HEK293 (cell line): ENCODE data around the gene NSMCE3.

Source experiments
- CTCF ChIA-PET: fragments of 350-600 bp; formaldehyde crosslinking; extraction: SDS; loops from one replicate; lab custom pipeline; 2021; ENCODE audit warnings: antibody characterized with exemption; lab: Yijun Ruan, JAX
- POLR2A ChIA-PET: fragments of 300-600 bp; formaldehyde crosslinking; extraction: SDS; loops from one replicate; lab custom pipeline; 2020; ENCODE audit warnings: antibody characterized with exemption, inconsistent platforms; lab: Yijun Ruan, JAX
- H3K27ac ChIP-seq: fragments of 200-500 bp; sonication (Bioruptor generic); 2 replicates; pipeline ENCODE4 v1.5.1; 2014; ENCODE audit warnings: low read depth, low read length, control low read depth, inconsistent platforms; ENCODE audit errors: extremely low read depth
- H3K36me3 ChIP-seq, 2 experiments: fragments of 200-500 bp in 1 of 2; sonication (Bioruptor generic) in 1 of 2; 1 replicate in 1 of 2; 2 replicates in 1 of 2; pipeline ENCODE4 v1.5.1; 2014 to 2017; ENCODE audit warnings: inconsistent platforms in 2 of 2, low read length in 2 of 2; ENCODE audit not compliant: control insufficient read depth in 2 of 2, insufficient read depth in 1 of 2
- H3K4me1 ChIP-seq: fragments of 200-500 bp; sonication (Bioruptor generic); 2 replicates; pipeline ENCODE4 v1.5.1; 2014; ENCODE audit warnings: mild to moderate bottlenecking, low read length, inconsistent platforms; ENCODE audit not compliant: control insufficient read depth, insufficient read depth
- H3K4me3 ChIP-seq: 2 replicates; pipeline ENCODE4 v1.5.1; 2011; ENCODE audit warnings: low read depth, mild to moderate bottlenecking, control low read depth, low read length, moderate library complexity
- H3K9me3 ChIP-seq: fragments of 200-500 bp; sonication (Bioruptor generic); 2 replicates; pipeline ENCODE4 v1.5.1; 2014; ENCODE audit warnings: low read depth, low read length, inconsistent platforms; ENCODE audit not compliant: control insufficient read depth, insufficient read depth
- BCL11B ChIP-seq: fragments of 450-650 bp; formaldehyde crosslinking; IDR thresholded peaks from 2 replicates; pipeline ENCODE4 v1.5.1; 2016; ENCODE audit warnings: low read depth, missing biosample characterization, missing genetic modification characterization
- SALL2 ChIP-seq: fragments of 450-650 bp; formaldehyde crosslinking; IDR thresholded peaks from 2 replicates; pipeline ENCODE4 v1.5.0; 2017; ENCODE audit warnings: missing biosample characterization, mild to moderate bottlenecking, missing genetic modification characterization, borderline replicate concordance
- ZBTB17 ChIP-seq: fragments of 450-650 bp; formaldehyde crosslinking; IDR thresholded peaks from 2 replicates; pipeline ENCODE4 v1.5.1; 2016; ENCODE audit warnings: missing biosample characterization, missing genetic modification characterization
- ZFHX2 ChIP-seq: fragments of 450-650 bp; formaldehyde crosslinking; conservative IDR thresholded peaks from 2 replicates; pipeline ENCODE4 v1.5.1; 2016; ENCODE audit warnings: missing biosample characterization, missing genetic modification characterization
- ZNF112 ChIP-seq: fragments of 450-650 bp; formaldehyde crosslinking; IDR thresholded peaks from 2 replicates; pipeline ENCODE4 v1.5.0; 2017; ENCODE audit warnings: missing biosample characterization, missing genetic modification characterization
- ZNF121 ChIP-seq: fragments of 450-650 bp; formaldehyde crosslinking; IDR thresholded peaks from 2 replicates; pipeline ENCODE4 v1.5.1; 2016; ENCODE audit warnings: missing biosample characterization, missing genetic modification characterization
- ZNF155 ChIP-seq: fragments of 450-650 bp; formaldehyde crosslinking; IDR thresholded peaks from 2 replicates; pipeline ENCODE4 v1.5.1; 2016; ENCODE audit warnings: missing biosample characterization, missing genetic modification characterization
- ZNF157 ChIP-seq: fragments of 450-650 bp; formaldehyde crosslinking; IDR thresholded peaks from 2 replicates; pipeline ENCODE4 v1.5.1; 2016; ENCODE audit warnings: missing biosample characterization, missing genetic modification characterization
- ZNF175 ChIP-seq: fragments of 450-650 bp; formaldehyde crosslinking; IDR thresholded peaks from 2 replicates; pipeline ENCODE4 v1.5.1; 2016; ENCODE audit warnings: missing biosample characterization, missing genetic modification characterization
- ZNF214 ChIP-seq: fragments of 450-650 bp; formaldehyde crosslinking; IDR thresholded peaks from 2 replicates; pipeline ENCODE4 v1.5.1; 2017; ENCODE audit warnings: missing biosample characterization, mild to moderate bottlenecking, missing genetic modification characterization, borderline replicate concordance
- ZNF302 ChIP-seq: fragments of 450-650 bp; formaldehyde crosslinking; IDR thresholded peaks from 2 replicates; pipeline ENCODE4 v1.5.1; 2016; ENCODE audit warnings: missing biosample characterization, missing genetic modification characterization, low read depth
- ZNF341 ChIP-seq: fragments of 450-650 bp; formaldehyde crosslinking; IDR thresholded peaks from 2 replicates; pipeline ENCODE4; 2016; ENCODE audit warnings: low read depth, missing biosample characterization, missing genetic modification characterization
- ZNF423 ChIP-seq: fragments of 450-650 bp; formaldehyde crosslinking; IDR thresholded peaks from 2 replicates; pipeline ENCODE4 v1.5.1; 2016; ENCODE audit warnings: missing biosample characterization, missing genetic modification characterization
- ZNF530 ChIP-seq: fragments of 450-650 bp; formaldehyde crosslinking; IDR thresholded peaks from 2 replicates; pipeline ENCODE4 v1.5.1; 2016; ENCODE audit warnings: low read depth, missing biosample characterization, missing genetic modification characterization
- ZNF544 ChIP-seq: fragments of 450-650 bp; formaldehyde crosslinking; IDR thresholded peaks from 2 replicates; pipeline ENCODE4 v1.5.0; 2017; ENCODE audit warnings: missing biosample characterization, missing genetic modification characterization
- ZNF621 ChIP-seq: fragments of 450-650 bp; formaldehyde crosslinking; IDR thresholded peaks from 2 replicates; pipeline ENCODE4 v1.5.1; 2017; ENCODE audit warnings: missing biosample characterization, missing genetic modification characterization
- ZNF677 ChIP-seq: fragments of 450-650 bp; IDR thresholded peaks from 2 replicates; pipeline ENCODE4 v1.5.0; 2018; ENCODE audit warnings: missing biosample characterization, mild to moderate bottlenecking, missing genetic modification characterization, moderate library complexity
- ZNF837 ChIP-seq: fragments of 450-650 bp; formaldehyde crosslinking; IDR thresholded peaks from 2 replicates; pipeline ENCODE4 v1.5.1; 2016; ENCODE audit warnings: missing biosample characterization, missing genetic modification characterization
- ZSCAN30 ChIP-seq: fragments of 450-650 bp; IDR thresholded peaks from 2 replicates; pipeline ENCODE4 v1.5.1; 2018; ENCODE audit warnings: missing biosample characterization, mild to moderate bottlenecking, missing genetic modification characterization, moderate library complexity
- TF ChIP-seq, protein P1 (sequence below): fragments of 450-650 bp; formaldehyde crosslinking; IDR thresholded peaks from 2 replicates; pipeline ENCODE4 v1.5.1; 2016; ENCODE audit warnings: missing biosample characterization, missing genetic modification characterization, borderline replicate concordance

Gene NSMCE3

GRCh38 chr15:29222129-29222853 lies 47.3 kb downstream of the NSMCE3 start (continued):
- TF ChIP-seq, protein P1, sequence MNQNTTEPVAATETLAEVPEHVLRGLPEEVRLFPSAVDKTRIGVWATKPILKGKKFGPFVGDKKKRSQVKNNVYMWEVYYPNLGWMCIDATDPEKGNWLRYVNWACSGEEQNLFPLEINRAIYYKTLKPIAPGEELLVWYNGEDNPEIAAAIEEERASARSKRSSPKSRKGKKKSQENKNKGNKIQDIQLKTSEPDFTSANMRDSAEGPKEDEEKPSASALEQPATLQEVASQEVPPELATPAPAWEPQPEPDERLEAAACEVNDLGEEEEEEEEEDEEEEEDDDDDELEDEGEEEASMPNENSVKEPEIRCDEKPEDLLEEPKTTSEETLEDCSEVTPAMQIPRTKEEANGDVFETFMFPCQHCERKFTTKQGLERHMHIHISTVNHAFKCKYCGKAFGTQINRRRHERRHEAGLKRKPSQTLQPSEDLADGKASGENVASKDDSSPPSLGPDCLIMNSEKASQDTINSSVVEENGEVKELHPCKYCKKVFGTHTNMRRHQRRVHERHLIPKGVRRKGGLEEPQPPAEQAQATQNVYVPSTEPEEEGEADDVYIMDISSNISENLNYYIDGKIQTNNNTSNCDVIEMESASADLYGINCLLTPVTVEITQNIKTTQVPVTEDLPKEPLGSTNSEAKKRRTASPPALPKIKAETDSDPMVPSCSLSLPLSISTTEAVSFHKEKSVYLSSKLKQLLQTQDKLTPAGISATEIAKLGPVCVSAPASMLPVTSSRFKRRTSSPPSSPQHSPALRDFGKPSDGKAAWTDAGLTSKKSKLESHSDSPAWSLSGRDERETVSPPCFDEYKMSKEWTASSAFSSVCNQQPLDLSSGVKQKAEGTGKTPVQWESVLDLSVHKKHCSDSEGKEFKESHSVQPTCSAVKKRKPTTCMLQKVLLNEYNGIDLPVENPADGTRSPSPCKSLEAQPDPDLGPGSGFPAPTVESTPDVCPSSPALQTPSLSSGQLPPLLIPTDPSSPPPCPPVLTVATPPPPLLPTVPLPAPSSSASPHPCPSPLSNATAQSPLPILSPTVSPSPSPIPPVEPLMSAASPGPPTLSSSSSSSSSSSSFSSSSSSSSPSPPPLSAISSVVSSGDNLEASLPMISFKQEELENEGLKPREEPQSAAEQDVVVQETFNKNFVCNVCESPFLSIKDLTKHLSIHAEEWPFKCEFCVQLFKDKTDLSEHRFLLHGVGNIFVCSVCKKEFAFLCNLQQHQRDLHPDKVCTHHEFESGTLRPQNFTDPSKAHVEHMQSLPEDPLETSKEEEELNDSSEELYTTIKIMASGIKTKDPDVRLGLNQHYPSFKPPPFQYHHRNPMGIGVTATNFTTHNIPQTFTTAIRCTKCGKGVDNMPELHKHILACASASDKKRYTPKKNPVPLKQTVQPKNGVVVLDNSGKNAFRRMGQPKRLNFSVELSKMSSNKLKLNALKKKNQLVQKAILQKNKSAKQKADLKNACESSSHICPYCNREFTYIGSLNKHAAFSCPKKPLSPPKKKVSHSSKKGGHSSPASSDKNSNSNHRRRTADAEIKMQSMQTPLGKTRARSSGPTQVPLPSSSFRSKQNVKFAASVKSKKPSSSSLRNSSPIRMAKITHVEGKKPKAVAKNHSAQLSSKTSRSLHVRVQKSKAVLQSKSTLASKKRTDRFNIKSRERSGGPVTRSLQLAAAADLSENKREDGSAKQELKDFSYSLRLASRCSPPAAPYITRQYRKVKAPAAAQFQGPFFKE (tag by site-specific recombination): no peak

DNA sequence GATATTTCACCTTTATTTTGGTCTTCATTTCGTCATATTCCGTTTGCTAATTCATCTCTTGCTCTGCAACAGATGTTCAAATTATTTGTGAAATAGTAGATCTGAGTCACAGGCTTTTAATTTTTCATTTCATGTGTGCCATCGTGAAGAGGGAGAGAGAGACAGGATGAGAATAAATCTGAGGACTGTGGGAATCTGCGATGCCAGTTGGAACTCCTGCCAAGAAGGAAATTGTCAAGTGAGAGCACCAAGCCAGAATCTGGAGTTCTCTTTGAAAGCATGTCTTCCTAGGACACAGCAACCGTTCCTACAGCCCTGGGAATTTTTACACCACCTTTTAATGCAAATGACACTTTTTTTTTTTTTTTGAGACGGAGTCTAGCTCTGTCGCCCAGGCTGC lies 48.8 kb downstream of the NSMCE3 start:
- CTCF ChIA-PET: interaction anchor here (0.5 kb wide), 1 partner anchor 1595 kb away, joined by 3 read pairs; no protein-coding TSS in a partner anchor
- Histone ChIP-seq H3K4me1 (no peaks in the 10 kb centered on the region), H3K4me3 (no peak overlapping the region), H3K9me3 (no peaks in the 10 kb centered on the region), H3K27ac (no peak overlapping the region), H3K36me3 (no peaks in the 10 kb centered on the region)
- POLR2A ChIA-PET: no interaction called here
- TF ChIP-seq ZSCAN30 (tag by site-specific recombination) (no peak), ZNF530 (tag by site-specific recombination) (no peak), ZNF157 (tag by site-specific recombination) (no peak), ZNF112 (no peak), ZNF214 (tag by site-specific recombination) (no peak)

DNA sequence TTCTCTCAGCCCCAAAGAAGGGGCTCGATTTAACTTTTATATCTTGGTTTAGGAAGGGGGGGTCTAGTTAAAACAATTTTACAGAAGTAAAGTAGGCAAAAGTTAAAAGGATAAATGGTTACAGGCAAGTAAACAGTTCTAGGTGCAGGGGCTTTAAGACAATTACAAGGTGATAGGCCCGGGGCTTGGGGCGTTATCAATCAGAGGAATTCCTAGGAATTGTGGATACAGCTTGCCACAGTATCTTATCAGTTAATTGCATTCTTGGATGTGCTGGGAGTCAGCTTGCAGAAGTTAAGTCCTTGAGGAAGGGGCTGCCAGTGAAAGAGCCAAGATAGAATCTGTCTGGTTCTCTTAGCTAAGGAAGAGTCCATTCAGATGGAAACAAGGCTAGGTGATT lies 52.7 kb downstream of the NSMCE3 start:
- Histone ChIP-seq H3K4me1 (no peaks in the 10 kb centered on the region), H3K36me3 (no peaks in the 10 kb centered on the region), H3K9me3 (no peaks in the 10 kb centered on the region), H3K27ac (no peak overlapping the region), H3K4me3 (no peak overlapping the region)
- no peak for TF ChIP-seq ZNF677 (tag by site-specific recombination)
- TF ChIP-seq ZNF175: no peak
- no peak for TF ChIP-seq ZNF544
- no peak for TF ChIP-seq ZNF121 (tag by site-specific recombination)
- TF ChIP-seq ZNF302 (tag by site-specific recombination): no peak
- TF ChIP-seq ZBTB17: no peak
- no peak for TF ChIP-seq ZNF341 (tag by site-specific recombination)
- TF ChIP-seq ZNF837 (tag by site-specific recombination): no peak
- TF ChIP-seq BCL11B: no peak
- no peak for TF ChIP-seq SALL2 (tag by site-specific recombination)
- TF ChIP-seq ZNF621 (tag by site-specific recombination): no peak
- TF ChIP-seq ZFHX2 (tag by site-specific recombination): no peak
- TF ChIP-seq ZNF155 (tag by site-specific recombination): no peak
- no peak for TF ChIP-seq ZNF423 (tag by site-specific recombination)
- POLR2A ChIA-PET: no interaction called here
- CTCF ChIA-PET: interaction anchor here (0.5 kb wide), 1 partner anchor 112 kb away, joined by 3 read pairs; no protein-coding TSS in a partner anchor
